ENCODE data around the gene DUSP7. TPM values are rescaled to one million over a fixed set of nuclear protein-coding genes. Genes with fewer than 3 reads are reported as not detected.

The DUSP7 gene
- total RNA-seq, 2 experiments from 2014 or later: 4.8 to 5.2 TPM

DNA sequence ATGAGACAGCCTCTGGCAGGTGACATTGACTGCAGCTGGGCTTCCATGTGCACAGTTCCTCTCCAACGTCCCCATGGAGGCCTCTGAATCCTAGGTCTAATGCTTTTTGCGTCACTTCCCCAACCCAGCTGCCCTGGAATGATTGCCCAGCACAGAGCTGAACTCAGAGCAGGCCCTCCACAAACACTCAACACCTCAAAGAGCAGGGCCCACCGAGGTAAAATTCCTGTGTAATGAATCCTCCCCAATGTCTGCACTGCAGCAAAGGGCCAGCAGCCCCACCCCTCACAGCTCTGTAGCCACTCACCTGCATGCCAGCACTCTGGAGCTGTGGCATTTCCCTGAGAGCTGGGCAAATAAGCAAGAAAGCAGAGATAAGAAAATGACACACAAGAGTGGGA is 42.6 kb upstream of the DUSP7 start:
- CTCF ChIA-PET: no interaction called here
- POLR2A ChIA-PET: no interaction called here
- no peak overlapping the region for H3K4me3 Mint-ChIP-seq
- no peaks in the 10 kb centered on the region for H3K9me3 ChIP-seq (ENCODE audit: control insufficient read depth in 1 of 2, insufficient read depth in 1 of 2, low read length in 2 of 2)
- no peak overlapping the region for H3K27ac ChIP-seq (ENCODE audit: low read depth in 1 of 2, low read length in 2 of 2)
- TF ChIP-seq CTCF (IDR thresholded peaks at IDR 0.05): no peak
- ATAC-seq (ENCODE audit: poor library complexity) (no peak), DNase-seq (no peak)
- peaks cover 3% of the 10 kb centered on the region for H3K36me3 Mint-ChIP-seq (ENCODE audit: low read depth)
- no peaks in the 10 kb centered on the region for H3K9me3 Mint-ChIP-seq
- no peaks in the 10 kb centered on the region for H3K27me3 ChIP-seq (ENCODE audit: control insufficient read depth in 1 of 2, insufficient read depth in 2 of 2, low read length in 2 of 2)
- intact Hi-C loops (cut with DNase I, micrococcal nuclease): no loop called here
- H3K36me3 ChIP-seq (ENCODE audit: insufficient read depth, low read length): no peaks in the 10 kb centered on the region
- H3K4me3 ChIP-seq (ENCODE audit: low read length): no peak overlapping the region
- no peaks in the 10 kb centered on the region for H3K4me1 Mint-ChIP-seq (ENCODE audit: low read depth)
- no peaks in the 10 kb centered on the region for H3K27me3 Mint-ChIP-seq
- no peak overlapping the region for H3K27ac Mint-ChIP-seq
- H3K4me1 ChIP-seq (ENCODE audit: insufficient read depth, low read length): no peaks in the 10 kb centered on the region

DNA sequence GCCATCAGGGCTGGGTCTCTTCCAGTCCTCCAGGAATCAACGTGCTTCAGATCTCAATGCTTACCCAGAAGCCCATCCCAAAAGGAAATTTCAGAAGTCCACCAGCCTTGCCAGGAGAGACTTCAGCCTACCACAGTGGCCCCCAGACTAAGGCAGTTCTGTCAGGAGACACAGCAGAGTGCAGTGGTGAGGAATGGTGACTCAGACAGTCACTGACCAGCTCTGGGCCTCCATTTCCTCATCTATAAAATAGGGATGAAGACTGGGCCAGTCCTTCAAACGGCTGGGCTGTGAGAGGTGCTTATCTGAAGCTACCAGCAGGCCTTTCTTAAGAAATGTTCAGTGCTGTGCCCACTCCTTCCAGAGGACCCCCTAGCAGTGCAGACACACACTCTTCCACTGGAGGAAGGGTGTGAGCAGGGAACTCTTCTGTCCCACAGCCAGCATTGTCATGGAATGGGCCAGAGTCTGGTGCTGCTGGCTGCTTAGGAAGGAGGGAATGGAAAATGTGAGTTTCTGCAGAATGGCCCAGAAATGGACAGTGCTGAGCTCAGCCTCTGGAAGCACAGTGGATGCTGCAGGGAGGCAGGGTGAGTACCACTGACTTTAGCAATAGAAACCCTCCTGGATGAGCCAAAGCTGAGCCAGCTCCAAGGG is 41.6 kb upstream of the DUSP7 start:
- no peaks in the 10 kb centered on the region for H3K9me3 Mint-ChIP-seq
- no peaks in the 10 kb centered on the region for H3K27me3 Mint-ChIP-seq
- ChIA-PET CTCF (no interaction called here), POLR2A (no interaction called here)
- intact Hi-C loops (cut with DNase I, micrococcal nuclease): no loop called here
- no peak for DNase-seq
- H3K4me3 Mint-ChIP-seq: no peak overlapping the region
- peaks cover 3% of the 10 kb centered on the region for H3K36me3 Mint-ChIP-seq (ENCODE audit: low read depth)
- Histone ChIP-seq H3K9me3 (ENCODE audit: control insufficient read depth in 1 of 2, insufficient read depth in 1 of 2, low read length in 2 of 2) (no peaks in the 10 kb centered on the region), H3K4me1 (ENCODE audit: insufficient read depth, low read length) (no peaks in the 10 kb centered on the region), H3K36me3 (ENCODE audit: insufficient read depth, low read length) (no peaks in the 10 kb centered on the region), H3K27ac (ENCODE audit: low read depth in 1 of 2, low read length in 2 of 2) (no peak overlapping the region), H3K4me3 (ENCODE audit: low read length) (no peak overlapping the region), H3K27me3 (ENCODE audit: control insufficient read depth in 1 of 2, insufficient read depth in 2 of 2, low read length in 2 of 2) (no peaks in the 10 kb centered on the region)
- no peak for ATAC-seq (ENCODE audit: poor library complexity)
- TF ChIP-seq CTCF (IDR thresholded peaks at IDR 0.05): no peak
- no peak overlapping the region for H3K27ac Mint-ChIP-seq
- H3K4me1 Mint-ChIP-seq (ENCODE audit: low read depth): no peaks in the 10 kb centered on the region

DNA sequence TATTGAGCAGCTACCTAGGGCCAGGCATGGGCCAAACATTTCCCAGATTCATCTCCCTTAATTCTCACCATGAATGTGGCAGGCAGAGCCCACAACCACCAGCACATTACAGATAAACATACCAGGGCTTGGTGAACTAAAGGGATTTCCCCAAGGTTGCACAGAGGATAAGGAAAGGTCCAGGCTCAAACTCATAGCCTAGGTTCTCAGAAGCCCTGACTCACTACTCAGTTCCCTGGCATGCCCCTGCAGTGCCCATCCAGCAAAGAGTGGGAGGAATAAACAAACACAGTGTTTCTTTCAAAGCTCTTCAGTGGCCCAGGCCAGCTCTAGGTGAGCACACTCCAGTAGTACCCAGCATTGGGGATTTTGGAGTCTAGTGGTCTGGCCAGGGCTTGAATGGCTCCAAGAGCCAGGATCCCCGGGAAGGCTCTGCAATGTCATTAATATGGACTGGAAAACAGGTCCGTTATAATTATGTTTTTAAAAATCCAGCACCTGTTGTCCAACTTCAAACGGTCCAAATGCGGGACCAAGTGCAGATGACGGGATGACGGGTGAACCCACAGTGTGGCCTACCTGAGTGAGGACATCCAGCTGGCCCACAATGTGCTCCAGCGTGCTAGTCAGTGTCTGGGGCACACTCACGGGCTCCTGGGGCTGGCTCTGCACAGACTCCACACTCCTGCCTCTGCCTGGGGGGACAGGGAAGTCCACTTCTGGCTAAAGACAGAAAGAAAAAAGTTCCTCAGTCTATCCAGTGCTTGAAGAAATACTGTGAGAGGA is 39.8 kb upstream of the DUSP7 start:
- Histone ChIP-seq H3K4me3 (ENCODE audit: low read length) (no peak overlapping the region), H3K27ac (ENCODE audit: low read depth in 1 of 2, low read length in 2 of 2) (no peak overlapping the region), H3K27me3 (ENCODE audit: control insufficient read depth in 1 of 2, insufficient read depth in 2 of 2, low read length in 2 of 2) (no peaks in the 10 kb centered on the region), H3K9me3 (ENCODE audit: control insufficient read depth in 1 of 2, insufficient read depth in 1 of 2, low read length in 2 of 2) (no peaks in the 10 kb centered on the region), H3K36me3 (ENCODE audit: insufficient read depth, low read length) (no peaks in the 10 kb centered on the region), H3K4me1 (ENCODE audit: insufficient read depth, low read length) (no peaks in the 10 kb centered on the region)
- intact Hi-C loops (cut with DNase I, micrococcal nuclease): no loop called here
- ATAC-seq (ENCODE audit: poor library complexity): no peak
- no peak for DNase-seq
- ChIA-PET POLR2A (no interaction called here), CTCF (no interaction called here)
- Mint-ChIP-seq H3K27ac (no peak overlapping the region), H3K27me3 (no peaks in the 10 kb centered on the region), H3K9me3 (no peaks in the 10 kb centered on the region), H3K36me3 (ENCODE audit: low read depth) (peaks cover 3% of the 10 kb centered on the region), H3K4me1 (ENCODE audit: low read depth) (no peaks in the 10 kb centered on the region), H3K4me3 (no peak overlapping the region)
- TF ChIP-seq CTCF (IDR thresholded peaks at IDR 0.05): no peak
